Measurements from ENCODE around the gene JMJD1C. TPM values are rescaled to one million over a fixed set of nuclear protein-coding genes. Genes with fewer than 3 reads are reported as not detected.

Gene JMJD1C
- polyA plus RNA-seq, 2 of the 4 experiments (the other 2 are of a cell fraction), result 15.9 to 47.2 TPM

GRCh38 chr10:63209705-63210104 lies 256.1 kb downstream of the JMJD1C start (continued):
- TF ChIP-seq POLR2AphosphoS2 (conservative IDR thresholded peaks at IDR 0.05; ENCODE audit: low read length) (no peak), HOXB13 (CRISPR knock-in tag; IDR thresholded peaks at IDR 0.05; ENCODE audit: low read depth) (no peak), ELK1 (IDR thresholded peaks at IDR 0.05; ENCODE audit: low read depth, low read length) (no peak)

GRCh38 chr10:63208986-63209385 lies 256.8 kb downstream of the JMJD1C start:
- TF ChIP-seq BHLHE40 (IDR thresholded peaks at IDR 0.05; ENCODE audit: low read depth, low read length) (no peak), ELK1 (IDR thresholded peaks at IDR 0.05; ENCODE audit: low read depth, low read length) (no peak), HOXB13 (CRISPR knock-in tag; IDR thresholded peaks at IDR 0.05; ENCODE audit: low read depth) (no peak), KDM1A (IDR thresholded peaks at IDR 0.05; ENCODE audit: low read depth) (no peak), PHF8 (IDR thresholded peaks at IDR 0.05; ENCODE audit: borderline replicate concordance, low read depth) (no peak), MAZ (IDR thresholded peaks at IDR 0.05; ENCODE audit: borderline replicate concordance, low read depth, low read length) (no peak), FOSL2 (IDR thresholded peaks at IDR 0.05) (no peak), FOSL2 (CRISPR knock-in tag; IDR thresholded peaks at IDR 0.05) (no peak), RFX5 (IDR thresholded peaks at IDR 0.05) (no peak), MAFK (IDR thresholded peaks at IDR 0.05; ENCODE audit: partially characterized antibody) (no peak), CBX8 (IDR thresholded peaks at IDR 0.05) (no peak), ZSCAN20 (CRISPR knock-in tag; IDR thresholded peaks at IDR 0.05) (no peak), EHMT2 (IDR thresholded peaks at IDR 0.05; ENCODE audit: low read depth) (no peak), HOXA7 (CRISPR knock-in tag; IDR thresholded peaks at IDR 0.05) (no peak), SREBF2 (IDR thresholded peaks at IDR 0.05) (no peak), HDAC2 (IDR thresholded peaks at IDR 0.05) (no peak)
- TF ChIP-seq, protein P1, sequence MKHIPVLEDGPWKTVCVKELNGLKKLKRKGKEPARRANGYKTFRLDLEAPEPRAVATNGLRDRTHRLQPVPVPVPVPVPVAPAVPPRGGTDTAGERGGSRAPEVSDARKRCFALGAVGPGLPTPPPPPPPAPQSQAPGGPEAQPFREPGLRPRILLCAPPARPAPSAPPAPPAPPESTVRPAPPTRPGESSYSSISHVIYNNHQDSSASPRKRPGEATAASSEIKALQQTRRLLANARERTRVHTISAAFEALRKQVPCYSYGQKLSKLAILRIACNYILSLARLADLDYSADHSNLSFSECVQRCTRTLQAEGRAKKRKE (CRISPR knock-in tag; IDR thresholded peaks at IDR 0.05; ENCODE audit: low read depth), result no peak
- TF ChIP-seq, protein P2, sequence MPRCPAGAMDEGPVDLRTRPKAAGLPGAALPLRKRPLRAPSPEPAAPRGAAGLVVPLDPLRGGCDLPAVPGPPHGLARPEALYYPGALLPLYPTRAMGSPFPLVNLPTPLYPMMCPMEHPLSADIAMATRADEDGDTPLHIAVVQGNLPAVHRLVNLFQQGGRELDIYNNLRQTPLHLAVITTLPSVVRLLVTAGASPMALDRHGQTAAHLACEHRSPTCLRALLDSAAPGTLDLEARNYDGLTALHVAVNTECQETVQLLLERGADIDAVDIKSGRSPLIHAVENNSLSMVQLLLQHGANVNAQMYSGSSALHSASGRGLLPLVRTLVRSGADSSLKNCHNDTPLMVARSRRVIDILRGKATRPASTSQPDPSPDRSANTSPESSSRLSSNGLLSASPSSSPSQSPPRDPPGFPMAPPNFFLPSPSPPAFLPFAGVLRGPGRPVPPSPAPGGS (IDR thresholded peaks at IDR 0.05), result no peak
- TF ChIP-seq, protein P3, sequence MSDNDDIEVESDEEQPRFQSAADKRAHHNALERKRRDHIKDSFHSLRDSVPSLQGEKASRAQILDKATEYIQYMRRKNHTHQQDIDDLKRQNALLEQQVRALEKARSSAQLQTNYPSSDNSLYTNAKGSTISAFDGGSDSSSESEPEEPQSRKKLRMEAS (IDR thresholded peaks at IDR 0.05), result no peak
- TF ChIP-seq, protein P4, sequence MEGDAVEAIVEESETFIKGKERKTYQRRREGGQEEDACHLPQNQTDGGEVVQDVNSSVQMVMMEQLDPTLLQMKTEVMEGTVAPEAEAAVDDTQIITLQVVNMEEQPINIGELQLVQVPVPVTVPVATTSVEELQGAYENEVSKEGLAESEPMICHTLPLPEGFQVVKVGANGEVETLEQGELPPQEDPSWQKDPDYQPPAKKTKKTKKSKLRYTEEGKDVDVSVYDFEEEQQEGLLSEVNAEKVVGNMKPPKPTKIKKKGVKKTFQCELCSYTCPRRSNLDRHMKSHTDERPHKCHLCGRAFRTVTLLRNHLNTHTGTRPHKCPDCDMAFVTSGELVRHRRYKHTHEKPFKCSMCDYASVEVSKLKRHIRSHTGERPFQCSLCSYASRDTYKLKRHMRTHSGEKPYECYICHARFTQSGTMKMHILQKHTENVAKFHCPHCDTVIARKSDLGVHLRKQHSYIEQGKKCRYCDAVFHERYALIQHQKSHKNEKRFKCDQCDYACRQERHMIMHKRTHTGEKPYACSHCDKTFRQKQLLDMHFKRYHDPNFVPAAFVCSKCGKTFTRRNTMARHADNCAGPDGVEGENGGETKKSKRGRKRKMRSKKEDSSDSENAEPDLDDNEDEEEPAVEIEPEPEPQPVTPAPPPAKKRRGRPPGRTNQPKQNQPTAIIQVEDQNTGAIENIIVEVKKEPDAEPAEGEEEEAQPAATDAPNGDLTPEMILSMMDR (IDR thresholded peaks at IDR 0.05), result no peak
- Histone ChIP-seq H3K27ac (no peak overlapping the region), H3K4me2 (no peak overlapping the region), H3K4me1 (0 out of 3 replicates have a peak, but pooled peaks cover 3% of the 10 kb centered on the region), H3K9me3 (no peaks in the 10 kb centered on the region), H3K4me3 (no peak overlapping the region)
- no peak for ATAC-seq
- ChIA-PET CTCF (interaction anchor here (1.0 to 3.8 kb wide), 2 partner anchors 421 to 511 kb away, joined by 3 to 14 read pairs; no protein-coding TSS in a partner anchor), POLR2A (no interaction called here)
- no peak for DNase-seq (ENCODE audit: low read depth in 1 of 2, low spot score in 1 of 2)
- WGBS (ENCODE audit: missing lambda C conversion rate), result 88% methylated on average over 2 of the region's 2 CpGs
- FAIRE-seq, result no peak
